Smooth muscle cell of the umbilical artery (primary cell): Measurements from ENCODE around the gene SHLD1. TPM values are rescaled to one million over a fixed set of nuclear protein-coding genes. Genes with fewer than 3 reads are reported as not detected.

ENCODE experiments used
- total RNA-seq: library from RNA; depleted of rRNA; stranded (reverse); fragments of >200 nt; gene quantifications from 2 replicates; pipeline ENCODE4 v1.2.3, GENCODE V29; 2014

SHLD1 gene, protein sequence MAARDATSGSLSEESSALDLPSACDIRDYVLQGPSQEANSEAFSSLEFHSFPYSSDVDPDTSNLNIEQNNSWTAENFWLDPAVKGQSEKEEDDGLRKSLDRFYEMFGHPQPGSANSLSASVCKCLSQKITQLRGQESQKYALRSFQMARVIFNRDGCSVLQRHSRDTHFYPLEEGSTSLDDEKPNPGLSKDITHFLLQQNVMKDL
- 0.74 and 2.7 TPM in 2 replicates for total RNA-seq

DNA sequence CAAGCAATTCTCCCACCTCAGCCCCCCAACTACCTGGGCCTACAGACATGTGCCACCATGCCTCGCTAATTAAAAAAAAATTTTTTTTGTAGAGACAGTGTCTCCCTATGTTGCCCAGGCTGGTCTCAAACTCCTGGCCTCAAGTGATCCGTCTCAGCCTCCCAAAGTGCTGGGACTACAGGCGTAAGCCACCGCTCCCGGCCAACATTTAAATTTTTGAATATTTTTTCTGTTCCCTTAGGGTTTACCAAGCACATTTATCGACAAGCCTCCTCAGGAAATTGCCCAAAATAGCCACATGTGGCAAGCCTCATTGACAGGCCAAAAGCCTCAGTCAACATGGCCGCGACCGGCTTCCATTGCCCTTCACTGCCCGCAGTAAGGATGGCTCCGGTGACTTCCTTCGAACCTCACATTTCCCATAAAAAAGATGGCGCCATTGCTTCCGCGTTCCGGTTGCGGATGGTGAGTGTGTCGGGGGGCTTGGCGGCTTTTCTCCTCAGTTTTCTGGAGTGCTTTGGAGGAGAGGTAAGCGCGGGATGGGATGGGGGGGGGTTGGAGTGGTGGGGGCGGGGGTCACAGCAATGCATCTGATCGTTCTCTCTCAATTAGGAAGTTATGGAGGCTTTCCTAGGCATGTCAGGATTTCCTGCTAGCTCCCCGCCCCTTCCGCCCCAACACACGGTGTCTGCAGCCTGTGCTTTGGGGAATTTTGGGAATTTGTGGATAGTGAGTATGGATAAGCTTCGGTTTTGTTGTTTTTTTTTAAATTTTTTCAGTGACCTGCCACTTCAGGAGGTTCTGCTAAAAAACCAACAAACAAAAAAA is at the start of gene SHLD1:
Gene SHLD1, plus strand, starts transcription at position 450 of the 828 bp plus-strand sequence. CDS start 22,465 bp downstream, outside the sequence.

Other genes with a start within 250 kb of the SHLD1 start
- gene GPCPD1, start 139.4 kb upstream of the SHLD1 start, total RNA-seq = 14.8 and 17.4 TPM in 2 replicates
- gene CHGB, start 161.1 kb downstream of the SHLD1 start, total RNA-seq = under 0.01 and 0.18 TPM in 2 replicates
- gene TRMT6, start 200.1 kb downstream of the SHLD1 start, total RNA-seq = 5.3 and 15.2 TPM in 2 replicates
- gene MCM8, start 200.3 kb downstream of the SHLD1 start, total RNA-seq = 3.9 and 12.0 TPM in 2 replicates